Measurements from ENCODE around the gene RNGTT.

RNGTT gene

GRCh38 chr6:88626460-88626859 is 337.0 kb downstream of the RNGTT start:
- no peak for DNase-seq (ENCODE audit: low read depth)
- no peak for TF ChIP-seq CTCF (IDR thresholded peaks at IDR 0.05; ENCODE audit: control insufficient read depth, extremely low read depth, insufficient read depth)
- H3K4me3 ChIP-seq (ENCODE audit: low read depth, low read length), result no peak overlapping the region

- H3K4me3 ChIP-seq (ENCODE audit: low read depth, low read length), result no peak overlapping the region
- no peak for TF ChIP-seq CTCF (IDR thresholded peaks at IDR 0.05; ENCODE audit: control insufficient read depth, extremely low read depth, insufficient read depth)
- DNase-seq (ENCODE audit: low read depth), result no peak
These were observed 339.9 kb downstream of the RNGTT start for GRCh38 chr6:88623531-88623930.

- H3K4me3 ChIP-seq (ENCODE audit: low read depth, low read length), result no peak overlapping the region
- DNase-seq (ENCODE audit: low read depth), result no peak
- TF ChIP-seq CTCF (IDR thresholded peaks at IDR 0.05; ENCODE audit: control insufficient read depth, extremely low read depth, insufficient read depth), result no peak
These were observed 343.5 kb downstream of the RNGTT start for GRCh38 chr6:88619951-88620350.

- TF ChIP-seq CTCF (IDR thresholded peaks at IDR 0.05; ENCODE audit: control insufficient read depth, extremely low read depth, insufficient read depth), result no peak
- no peak overlapping the region for H3K4me3 ChIP-seq (ENCODE audit: low read depth, low read length)
- DNase-seq (ENCODE audit: low read depth), result no peak
These were observed 347.0 kb downstream of the RNGTT start for GRCh38 chr6:88616380-88616779.

GRCh38 chr6:88614316-88614877 is 349.0 kb downstream of the RNGTT start:
- no peak for TF ChIP-seq CTCF (IDR thresholded peaks at IDR 0.05; ENCODE audit: control insufficient read depth, extremely low read depth, insufficient read depth)
- H3K4me3 ChIP-seq (ENCODE audit: low read depth, low read length), result no peak overlapping the region
- no peak for DNase-seq (ENCODE audit: low read depth)

GRCh38 chr6:88612631-88613030 is 350.8 kb downstream of the RNGTT start:
- no peak overlapping the region for H3K4me3 ChIP-seq (ENCODE audit: low read depth, low read length)
- DNase-seq (ENCODE audit: low read depth), result no peak
- no peak for TF ChIP-seq CTCF (IDR thresholded peaks at IDR 0.05; ENCODE audit: control insufficient read depth, extremely low read depth, insufficient read depth)

- DNase-seq (ENCODE audit: low read depth), result no peak
- H3K4me3 ChIP-seq (ENCODE audit: low read depth, low read length), result no peak overlapping the region
- no peak for TF ChIP-seq CTCF (IDR thresholded peaks at IDR 0.05; ENCODE audit: control insufficient read depth, extremely low read depth, insufficient read depth)
These were observed 351.7 kb downstream of the RNGTT start for GRCh38 chr6:88611721-88612120.

Measured in LNCaP clone FGC (cell line).